CD8-positive, alpha-beta memory T cell (primary cell): ENCODE results near the gene STAC2. TPM values are rescaled to one million over a fixed set of nuclear protein-coding genes. Genes with fewer than 3 reads are reported as not detected.

Source experiments
- CTCF ChIA-PET: fragments of 350-600 bp; sonication (Branson Sonifier 250); formaldehyde crosslinking; loops from one replicate; lab custom pipeline; 2021; ENCODE audit warnings: antibody characterized with exemption; lab: Charles Lee
- POLR2A ChIA-PET: fragments of 350-600 bp; sonication (Branson Sonifier 250); formaldehyde crosslinking; loops from one replicate; lab custom pipeline; 2021; ENCODE audit warnings: antibody characterized with exemption; lab: Charles Lee
- DNase-seq, 5 donors: peaks; one replicate each; pipeline versions ENCODE4 v3.0.0 to v3.0.0-alpha.2; 2020 to 2022; ENCODE audit warnings: mixed read lengths in 1 of 5
- H3K27ac ChIP-seq: one replicate; pipeline ENCODE4 v1.7.0; 2013; ENCODE audit warnings: low read depth, mild to moderate bottlenecking, low read length, moderate library complexity
- H3K27me3 ChIP-seq: 2 replicates; pipeline ENCODE4 v1.7.0; 2013; ENCODE audit warnings: low read length, mild to moderate bottlenecking; ENCODE audit not compliant: insufficient read depth, poor library complexity, severe bottlenecking
- H3K36me3 ChIP-seq: 2 replicates; pipeline ENCODE4 v1.7.0; 2013; ENCODE audit warnings: mild to moderate bottlenecking, low read length, moderate library complexity; ENCODE audit not compliant: insufficient read depth
- H3K4me1 ChIP-seq: 2 replicates; pipeline ENCODE4 v1.7.0; 2013; ENCODE audit warnings: mild to moderate bottlenecking, low read length, moderate library complexity; ENCODE audit not compliant: insufficient read depth
- H3K4me3 ChIP-seq: 2 replicates; pipeline ENCODE4 v1.7.0; 2013; ENCODE audit warnings: mild to moderate bottlenecking, low read length
- H3K9me3 ChIP-seq: 2 replicates; pipeline ENCODE4 v1.7.0; 2013; ENCODE audit warnings: mild to moderate bottlenecking, low read length
- H3K27ac Mint-ChIP-seq, 8 donors: one replicate each; pipeline ENCODE4 v1.8.0; 2020 to 2021; ENCODE audit warnings: mixed read lengths in 8 of 8, mild to moderate bottlenecking in 6 of 8, inconsistent platforms in 3 of 8, moderate library complexity in 3 of 8
- H3K27me3 Mint-ChIP-seq, 2 donors: one replicate each; pipeline ENCODE4 v1.8.0; 2020 to 2021; ENCODE audit warnings: mixed read lengths in 2 of 2, mild to moderate bottlenecking in 1 of 2, moderate library complexity in 1 of 2
- H3K36me3 Mint-ChIP-seq, 3 donors: one replicate each; pipeline ENCODE4 v1.8.0; 2020 to 2021; ENCODE audit warnings: mixed read lengths in 3 of 3, inconsistent platforms in 1 of 3, mild to moderate bottlenecking in 1 of 3
- H3K4me1 Mint-ChIP-seq, 3 donors: one replicate each; pipeline ENCODE4 v1.8.0; 2020 to 2021; ENCODE audit warnings: mixed read lengths in 3 of 3, inconsistent platforms in 1 of 3, mild to moderate bottlenecking in 1 of 3
- H3K4me3 Mint-ChIP-seq, 7 donors: one replicate each; pipeline ENCODE4 v1.8.0; 2020 to 2021; ENCODE audit warnings: mixed read lengths in 7 of 7, mild to moderate bottlenecking in 6 of 7, moderate library complexity in 4 of 7, inconsistent platforms in 2 of 7
- H3K9me3 Mint-ChIP-seq, 5 donors: one replicate each; pipeline ENCODE4 v1.8.0; 2020 to 2022; ENCODE audit warnings: mixed read lengths in 5 of 5, mild to moderate bottlenecking in 3 of 5, moderate library complexity in 2 of 5, inconsistent platforms in 1 of 5
- polyA plus RNA-seq: library from polyadenylated mRNA; unstranded; fragments of 300-500 nt; fragmentation: Illumina TruSeq; gene quantifications from one replicate; pipeline ENCODE4 v1.2.3, GENCODE V29; 2021
- total RNA-seq, 2 experiments: library from RNA; stranded (reverse); gene quantifications; one replicate each; pipeline ENCODE4 v1.2.3, GENCODE V29; 2021

Gene STAC2
- total and polyA plus RNA-seq, 3 experiments from 2014 or later = not detected

DNA sequence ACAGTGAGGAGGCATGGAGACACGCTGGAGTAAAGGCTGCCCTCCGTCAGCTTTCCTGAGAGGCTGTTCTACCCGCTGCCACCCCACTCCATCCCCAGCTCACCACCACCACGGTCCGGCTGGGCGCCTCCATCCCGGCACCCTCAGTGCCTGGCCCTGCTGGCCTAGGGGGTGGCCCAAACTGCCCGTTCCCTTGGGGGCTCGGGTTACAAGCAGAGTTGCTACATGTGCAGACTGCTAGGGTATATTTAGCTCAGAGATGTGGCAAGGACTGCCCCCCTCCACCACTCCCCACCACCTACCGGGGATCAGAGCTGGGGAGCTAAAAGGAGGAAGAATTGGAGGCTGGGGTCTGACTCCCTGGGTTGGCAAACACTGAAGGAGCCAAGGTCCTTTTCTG lies 32.4 kb downstream of the STAC2 start:
- Histone ChIP-seq H3K9me3 (no peaks in the 10 kb centered on the region), H3K27ac (no peak overlapping the region), H3K4me3 (no peak overlapping the region), H3K36me3 (no peaks in the 10 kb centered on the region), H3K27me3 (no peaks in the 10 kb centered on the region), H3K4me1 (peaks cover 19% of the 10 kb centered on the region)
- peaks cover 0 to 37% (median 2%) of the 10 kb centered on the region in 3 donors for H3K36me3 Mint-ChIP-seq
- DNase-seq = no peak
- H3K9me3 Mint-ChIP-seq = no peaks in the 10 kb centered on the region
- ChIA-PET CTCF (interaction anchor here (0.7 to 2.5 kb wide), 4 partner anchors 14 to 39 kb away, joined by 3 to 6 read pairs (median 4); no protein-coding TSS in a partner anchor), POLR2A (no interaction called here)
- H3K27ac Mint-ChIP-seq = peak overlapping the region in 4 of 8 donors; percentile 15 to 61 (median 52)
- peak overlapping the region in 1 of 7 donors; percentile 15 for H3K4me3 Mint-ChIP-seq
- H3K4me1 Mint-ChIP-seq = peaks cover 26 to 47% (median 28%) of the 10 kb centered on the region in 3 donors
- H3K27me3 Mint-ChIP-seq = no peaks in the 10 kb centered on the region

DNA sequence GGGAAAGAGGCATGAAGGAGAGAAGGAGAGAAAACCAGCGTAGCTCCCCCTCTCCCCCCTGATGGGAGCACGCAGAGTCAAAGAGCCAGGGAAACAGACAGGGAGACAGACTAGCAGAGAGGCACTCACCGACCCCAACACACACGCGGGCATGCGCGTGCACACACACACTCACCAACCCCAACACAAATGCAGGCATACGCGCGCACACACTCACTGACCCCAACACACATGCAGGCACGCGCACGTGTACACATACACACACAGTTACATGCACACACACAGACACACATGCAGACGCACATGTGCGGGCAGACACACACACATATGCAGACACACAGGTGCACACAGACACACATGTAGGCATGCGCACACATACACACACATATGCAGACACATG lies 32.8 kb downstream of the STAC2 start:
- Mint-ChIP-seq H3K27ac (peak overlapping the region in 4 of 8 donors; percentile 11 to 60 (median 24)), H3K9me3 (no peaks in the 10 kb centered on the region), H3K27me3 (no peaks in the 10 kb centered on the region), H3K36me3 (peaks cover 0 to 42% (median 2%) of the 10 kb centered on the region in 3 donors), H3K4me3 (peak overlapping the region in 2 of 7 donors; percentile 12 to 14), H3K4me1 (peaks cover 24 to 43% (median 24%) of the 10 kb centered on the region in 3 donors)
- H3K27ac ChIP-seq = no peak overlapping the region
- H3K27me3 ChIP-seq = no peaks in the 10 kb centered on the region
- no peaks in the 10 kb centered on the region for H3K9me3 ChIP-seq
- peaks cover 14% of the 10 kb centered on the region for H3K4me1 ChIP-seq
- no peaks in the 10 kb centered on the region for H3K36me3 ChIP-seq
- ChIA-PET CTCF (interaction anchor here (0.7 to 0.9 kb wide), 3 partner anchors 14 to 28 kb away, joined by 3 to 4 read pairs (median 3); no protein-coding TSS in a partner anchor), POLR2A (interaction anchor here (1.1 kb wide), 1 partner anchor 53 kb away, joined by 3 read pairs; no protein-coding TSS in a partner anchor)
- no peak for DNase-seq
- H3K4me3 ChIP-seq = no peak overlapping the region

DNA sequence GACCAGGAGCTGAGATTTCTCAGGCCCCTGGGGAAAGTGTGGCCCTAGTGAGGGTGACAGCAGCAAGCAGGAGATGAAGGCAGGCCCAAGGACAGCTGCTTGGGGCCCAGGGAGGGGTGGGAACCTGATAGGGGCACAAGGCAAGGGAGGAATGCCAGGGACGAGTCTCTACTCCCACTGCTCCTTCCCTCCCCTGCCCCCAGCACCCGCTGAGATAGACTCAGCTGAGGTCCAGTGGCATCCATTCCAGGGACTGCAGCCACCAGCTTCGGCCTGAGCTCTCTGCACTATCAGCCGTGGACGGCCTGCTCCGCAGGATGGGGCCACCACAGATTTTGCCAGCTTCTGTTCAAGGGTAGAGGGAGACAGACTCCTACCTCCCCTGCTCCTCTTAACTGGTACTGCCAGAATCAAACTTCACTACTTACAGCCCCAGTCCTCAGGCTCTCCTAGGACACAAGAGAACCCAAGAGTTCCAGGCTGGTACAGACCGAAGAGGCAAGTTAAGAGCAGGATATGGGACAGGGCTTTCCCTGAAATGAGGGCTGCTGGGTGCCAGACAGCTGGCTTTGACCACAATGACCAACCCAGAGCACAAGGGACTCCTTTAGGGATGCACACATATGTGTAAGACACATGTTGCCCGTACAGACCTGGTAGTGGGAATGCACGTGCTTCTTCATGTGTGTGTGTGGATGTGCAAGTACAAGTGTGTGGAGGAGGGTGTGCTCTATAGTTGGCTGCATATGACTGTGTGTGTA lies 33.8 kb downstream of the STAC2 start:
- no peaks in the 10 kb centered on the region for H3K27me3 Mint-ChIP-seq
- peak overlapping the region in 6 of 8 donors; percentile 19 to 95 (median 48) for H3K27ac Mint-ChIP-seq
- DNase-seq = no peak
- H3K27me3 ChIP-seq = no peaks in the 10 kb centered on the region
- H3K4me1 Mint-ChIP-seq = peaks cover 23 to 40% (median 24%) of the 10 kb centered on the region in 3 donors
- H3K4me1 ChIP-seq = peaks cover 13% of the 10 kb centered on the region
- no peak overlapping the region for H3K27ac ChIP-seq
- POLR2A ChIA-PET = interaction anchor here (0.6 to 1.1 kb wide), 2 partner anchors 54 to 136 kb away, joined by 3 to 11 read pairs; no protein-coding TSS in a partner anchor
- H3K9me3 ChIP-seq = no peaks in the 10 kb centered on the region
- H3K36me3 ChIP-seq = peaks cover 4% of the 10 kb centered on the region
- peak overlapping the region in 1 of 7 donors; percentile 12 for H3K4me3 Mint-ChIP-seq
- no peak overlapping the region for H3K4me3 ChIP-seq
- H3K9me3 Mint-ChIP-seq = no peaks in the 10 kb centered on the region
- H3K36me3 Mint-ChIP-seq = peaks cover 0 to 51% (median 2%) of the 10 kb centered on the region in 3 donors
- CTCF ChIA-PET = no interaction called here

DNA sequence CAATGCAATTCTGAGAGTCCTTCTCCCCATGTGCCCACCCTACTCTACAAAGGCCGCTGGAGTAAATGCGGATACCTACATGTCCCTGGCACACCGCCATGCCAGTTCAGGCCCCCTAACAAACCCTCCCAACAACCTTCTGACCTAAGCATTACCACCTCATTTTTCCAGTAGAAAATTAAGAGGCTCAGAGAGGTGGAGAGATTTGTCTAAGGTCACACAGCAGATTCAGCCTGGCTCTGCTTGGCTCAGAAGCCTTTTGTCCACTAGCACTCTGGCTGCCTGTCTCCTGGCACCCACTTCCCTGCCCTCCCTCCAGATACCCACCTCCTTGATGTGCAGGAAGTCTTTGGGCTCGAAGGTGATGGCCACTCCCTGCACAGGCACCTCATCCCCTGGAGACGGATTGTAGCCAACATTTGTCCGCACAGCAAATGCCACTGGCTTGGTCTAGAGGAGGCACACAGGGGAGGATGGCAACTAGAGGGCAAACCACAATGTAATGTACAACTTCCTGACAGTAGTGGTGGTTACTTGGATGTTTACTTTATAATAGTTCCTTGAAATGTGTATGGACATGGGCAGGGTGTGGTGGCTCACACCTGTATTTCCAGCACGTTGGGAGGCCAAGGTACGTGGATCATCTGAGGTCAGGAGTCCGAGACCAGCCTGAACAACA lies 38.5 kb downstream of the STAC2 start:
- Mint-ChIP-seq H3K4me3 (no peak overlapping the region), H3K9me3 (no peaks in the 10 kb centered on the region), H3K27me3 (no peaks in the 10 kb centered on the region), H3K4me1 (peaks cover 1% of the 10 kb centered on the region in 3 donors), H3K36me3 (peaks cover 0 to 74% (median 4%) of the 10 kb centered on the region in 3 donors), H3K27ac (peak overlapping the region in 1 of 8 donors; percentile 60)
- DNase-seq = no peak
- no peak overlapping the region for H3K4me3 ChIP-seq
- no peaks in the 10 kb centered on the region for H3K27me3 ChIP-seq
- no peaks in the 10 kb centered on the region for H3K9me3 ChIP-seq
- ChIA-PET CTCF (no interaction called here), POLR2A (no interaction called here)
- H3K27ac ChIP-seq = no peak overlapping the region
- peaks cover 7% of the 10 kb centered on the region for H3K36me3 ChIP-seq
- no peaks in the 10 kb centered on the region for H3K4me1 ChIP-seq

DNA sequence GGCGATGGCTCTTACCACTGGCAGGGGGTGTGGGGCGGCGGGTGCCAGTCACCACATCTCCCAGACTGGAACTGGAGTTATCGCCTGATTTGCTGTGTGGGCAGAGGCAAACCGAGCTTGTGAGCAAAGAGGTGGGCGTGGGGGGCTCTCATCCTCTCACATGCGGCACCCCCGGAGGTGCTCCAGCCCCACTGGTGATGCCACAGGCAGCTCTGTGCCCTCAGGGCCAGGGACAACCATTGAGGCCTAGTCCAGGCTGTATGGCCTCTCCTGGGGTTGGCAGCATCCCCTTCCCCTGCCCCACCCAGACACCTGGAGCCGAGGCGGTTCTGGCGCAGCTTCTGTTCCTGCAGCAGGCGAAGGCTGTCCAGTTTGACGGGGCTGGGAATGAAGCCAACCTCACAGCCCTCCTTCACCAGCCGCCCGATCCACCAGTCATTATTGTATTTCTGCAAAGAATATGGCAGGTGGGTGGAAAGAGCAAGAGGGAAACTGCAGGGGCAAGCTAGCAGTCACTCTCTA lies 39.2 kb downstream of the STAC2 start:
- Histone ChIP-seq H3K27me3 (no peaks in the 10 kb centered on the region), H3K4me3 (no peak overlapping the region), H3K36me3 (peaks cover 7% of the 10 kb centered on the region), H3K4me1 (no peaks in the 10 kb centered on the region), H3K27ac (no peak overlapping the region), H3K9me3 (no peaks in the 10 kb centered on the region)
- POLR2A ChIA-PET = no interaction called here
- Mint-ChIP-seq H3K36me3 (peaks cover 0 to 67% (median 4%) of the 10 kb centered on the region in 3 donors), H3K27me3 (no peaks in the 10 kb centered on the region), H3K27ac (no peak overlapping the region), H3K4me1 (no peaks in the 10 kb centered on the region), H3K9me3 (no peaks in the 10 kb centered on the region), H3K4me3 (no peak overlapping the region)
- DNase-seq = no peak
- CTCF ChIA-PET = interaction anchor here (0.7 to 0.9 kb wide), 2 partner anchors 8 to 53 kb away, joined by 3 read pairs; no protein-coding TSS in a partner anchor

DNA sequence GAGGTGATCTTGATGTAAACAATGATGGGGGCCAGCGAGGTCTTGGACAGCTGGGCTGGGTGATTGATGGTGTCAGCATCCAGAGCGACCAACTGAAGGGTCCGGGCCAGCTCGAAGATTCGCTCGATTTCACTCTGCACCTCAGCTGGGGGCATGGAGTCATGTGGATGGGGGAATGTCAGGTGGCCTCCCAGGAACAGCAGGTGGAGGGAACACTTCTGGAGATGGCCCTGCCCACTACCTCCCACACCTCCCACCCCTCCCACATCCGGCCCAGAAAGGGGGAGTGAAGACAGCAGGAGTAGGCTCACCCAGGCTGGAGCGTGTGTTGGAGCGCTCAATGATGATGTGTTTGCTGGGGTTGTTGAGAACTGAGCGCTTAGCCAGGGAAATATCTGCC lies 42.0 kb downstream of the STAC2 start:
- no peaks in the 10 kb centered on the region for H3K27me3 ChIP-seq
- H3K4me3 ChIP-seq = no peak overlapping the region
- no peak overlapping the region for H3K27ac ChIP-seq
- Mint-ChIP-seq H3K9me3 (no peaks in the 10 kb centered on the region), H3K27me3 (no peaks in the 10 kb centered on the region), H3K27ac (peak overlapping the region in 3 of 8 donors; percentile 40 to 86 (median 72)), H3K36me3 (peaks cover 0 to 69% (median 4%) of the 10 kb centered on the region in 3 donors), H3K4me3 (no peak overlapping the region), H3K4me1 (no peaks in the 10 kb centered on the region)
- ChIA-PET POLR2A (no interaction called here), CTCF (interaction anchor here (1.2 to 2.2 kb wide), 2 partner anchors 9 to 19 kb away, joined by 5 to 9 read pairs; no protein-coding TSS in a partner anchor)
- H3K36me3 ChIP-seq = peaks cover 7% of the 10 kb centered on the region
- DNase-seq = no peak
- no peaks in the 10 kb centered on the region for H3K9me3 ChIP-seq
- H3K4me1 ChIP-seq = no peaks in the 10 kb centered on the region

DNA sequence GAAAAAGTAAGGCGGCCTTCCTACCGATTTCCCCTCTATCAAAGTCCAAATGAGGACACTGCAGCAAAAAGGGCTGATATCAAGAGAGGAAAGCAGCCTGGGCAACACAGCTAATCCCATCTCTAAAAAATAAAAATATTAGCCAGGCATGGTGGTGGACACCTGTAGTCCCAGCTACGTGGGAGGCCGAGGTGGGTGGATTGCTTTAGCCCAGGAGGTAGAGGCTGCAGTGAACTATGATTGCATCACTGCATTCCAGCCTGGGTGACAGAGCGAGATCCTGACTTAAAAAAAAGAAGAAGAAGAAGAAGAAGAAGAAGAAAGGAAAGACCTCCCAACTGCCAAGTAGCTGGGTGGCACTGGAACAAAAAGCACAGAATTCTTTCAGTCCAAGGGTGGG lies 42.7 kb downstream of the STAC2 start:
- H3K4me1 ChIP-seq = no peaks in the 10 kb centered on the region
- H3K36me3 Mint-ChIP-seq = peaks cover 0 to 67% (median 4%) of the 10 kb centered on the region in 3 donors
- H3K9me3 ChIP-seq = no peaks in the 10 kb centered on the region
- H3K4me3 ChIP-seq = no peak overlapping the region
- H3K27ac ChIP-seq = no peak overlapping the region
- no peaks in the 10 kb centered on the region for H3K9me3 Mint-ChIP-seq
- no peaks in the 10 kb centered on the region for H3K4me1 Mint-ChIP-seq
- H3K36me3 ChIP-seq = peaks cover 7% of the 10 kb centered on the region
- H3K27ac Mint-ChIP-seq = no peak overlapping the region
- no peaks in the 10 kb centered on the region for H3K27me3 ChIP-seq
- no peaks in the 10 kb centered on the region for H3K27me3 Mint-ChIP-seq
- no peak overlapping the region for H3K4me3 Mint-ChIP-seq
- ChIA-PET CTCF (interaction anchor here (0.8 to 2.2 kb wide), 3 partner anchors 8 to 200 kb away, joined by 3 to 9 read pairs (median 5); no protein-coding TSS in a partner anchor), POLR2A (no interaction called here)
- no peak for DNase-seq
